K562 (cell line): ENCODE measurements around the gene HLA-DOB. TPM values are rescaled to one million over a fixed set of nuclear protein-coding genes. Genes with fewer than 3 reads are reported as not detected.

ENCODE experiments used
- ATAC-seq: fragments of 200-7000 bp; cut with Tn5 transposase; 3 replicates; pipeline ENCODE4 v1.9.1; 2020; ENCODE audit warnings: moderate library complexity
- BruUV-seq: library from RNA; stranded (reverse); fragments of 400-500 nt; replicated peaks from 2 replicates; lab custom pipeline; 2021; lab: Mats Ljungman, UMichigan
- CTCF ChIA-PET: fragments of 300-600 bp; formaldehyde crosslinking; extraction: SDS; loops from one replicate; lab custom pipeline; 2021; ENCODE audit warnings: low intra/inter-chr PET ratio; lab: Yijun Ruan, JAX
- POLR2A ChIA-PET: fragments of 300-600, 350-650 bp; sonication (Branson Sonifier 250); formaldehyde crosslinking; extraction: SDS; loops from one replicate; lab custom pipeline; 2021; ENCODE audit warnings: antibody characterized with exemption, inconsistent platforms; lab: Yijun Ruan, JAX
- DNase-seq, 4 experiments: peaks; one replicate each; pipeline versions ENCODE4 v3.0.0 to v3.0.0-alpha.2; 2011 to 2018; ENCODE audit warnings: low spot score in 3 of 4, mixed read lengths in 3 of 4; ENCODE audit errors: extremely low read depth in 1 of 4
- FAIRE-seq: peaks from 2 replicates; lab custom pipeline; 2011; peaks lifted over from hg19 to GRCh38; lab: Jason Lieb, UNC
- H2AFZ ChIP-seq: 2 replicates; pipeline ENCODE4 v1.6.0; 2011; ENCODE audit warnings: low read depth, low read length, control low read depth, inconsistent platforms
- H3K27ac ChIP-seq: fragments of 200-600 bp; 3 replicates; pipeline ENCODE4 v1.8.0; 2011; ENCODE audit warnings: low read depth, mild to moderate bottlenecking, control low read depth, inconsistent platforms, low read length, moderate library complexity, mixed read lengths; ENCODE audit errors: extremely low read depth
- H3K27me3 ChIP-seq, 2 experiments: fragments of 300-600 bp in 1 of 2; 2 replicates in 1 of 2; 3 replicates in 1 of 2; pipeline versions ENCODE4 v1.6.0 to v1.8.0; 2011; ENCODE audit warnings: inconsistent platforms in 2 of 2, low read length in 2 of 2, mild to moderate bottlenecking in 1 of 2, mixed read lengths in 1 of 2, moderate library complexity in 1 of 2; ENCODE audit not compliant: control insufficient read depth in 2 of 2, insufficient read depth in 2 of 2
- H3K36me3 ChIP-seq: fragments of 300-600 bp; 3 replicates; pipeline ENCODE4 v1.8.0; 2011; ENCODE audit warnings: mild to moderate bottlenecking, low read length, inconsistent platforms; ENCODE audit not compliant: control insufficient read depth, insufficient read depth
- H3K4me1 ChIP-seq, 2 experiments: fragments of 200-600 bp in 1 of 2; replicated peaks in 1 of 2; 2 replicates in 1 of 2; 3 replicates in 1 of 2; pipeline versions ENCODE4 v1.5.1 to v1.8.0; 2011; ENCODE audit warnings: inconsistent platforms in 2 of 2, low read length in 2 of 2, mild to moderate bottlenecking in 1 of 2, mixed read lengths in 1 of 2, moderate library complexity in 1 of 2; ENCODE audit not compliant: control insufficient read depth in 2 of 2, insufficient read depth in 2 of 2
- H3K4me2 ChIP-seq: 2 replicates; pipeline ENCODE4 v1.6.1; 2011; ENCODE audit warnings: low read length, control low read depth, inconsistent platforms, mixed read lengths; ENCODE audit not compliant: insufficient read depth
- H3K4me3 ChIP-seq: fragments of 200-600 bp; sonication (generic), shearing (Covaris generic); 2 replicates; pipeline ENCODE4 v1.5.1; 2016; ENCODE audit warnings: control low read depth, inconsistent platforms
- H3K79me2 ChIP-seq: fragments of 200-600 bp; 3 replicates; pipeline ENCODE4 v1.8.0; 2011; ENCODE audit warnings: low read length, inconsistent platforms; ENCODE audit not compliant: control insufficient read depth, insufficient read depth
- H3K9ac ChIP-seq, 2 experiments: 2 replicates each; pipeline versions ENCODE4 v1.6.0 to v1.6.1; 2011; ENCODE audit warnings: low read depth in 2 of 2, low read length in 2 of 2, control low read depth in 1 of 2, inconsistent platforms in 1 of 2, mild to moderate bottlenecking in 1 of 2, mixed read lengths in 1 of 2; ENCODE audit not compliant: insufficient read depth in 1 of 2
- H3K9me1 ChIP-seq: one replicate; pipeline ENCODE4 v1.6.0; 2011; ENCODE audit warnings: inconsistent platforms, mild to moderate bottlenecking, low read length, moderate library complexity; ENCODE audit not compliant: control insufficient read depth, insufficient read depth
- H3K9me3 ChIP-seq: replicated peaks from 2 replicates; pipeline ENCODE4 v1.5.1; 2011; ENCODE audit warnings: low read depth, low read length, inconsistent platforms; ENCODE audit not compliant: control insufficient read depth, insufficient read depth
- H4K20me1 ChIP-seq: replicated peaks from 2 replicates; pipeline ENCODE4 v1.6.1; 2011; ENCODE audit warnings: low read length, inconsistent platforms, mixed read lengths; ENCODE audit not compliant: control insufficient read depth, insufficient read depth
- EZH2 ChIP-seq: IDR thresholded peaks from 2 replicates; pipeline ENCODE4 v1.6.1; 2012; ENCODE audit warnings: low read depth, mild to moderate bottlenecking, inconsistent platforms, low read length, borderline replicate concordance
- RFX5 ChIP-seq: IDR thresholded peaks from 2 replicates; pipeline ENCODE4 v1.6.1; 2011; ENCODE audit warnings: low read depth, mild to moderate bottlenecking, improper control_type of control experiment, low read length
- SAFB2 ChIP-seq: fragments of 200-400 bp; formaldehyde crosslinking; IDR thresholded peaks from 2 replicates; pipeline ENCODE4 v1.6.1; 2018; ENCODE audit warnings: borderline replicate concordance, low read length, low read depth, moderate library complexity; ENCODE audit not compliant: severe bottlenecking
- TRIM25 ChIP-seq: fragments of 450-650 bp; IDR thresholded peaks from 2 replicates; pipeline ENCODE4 v1.7.0; 2016; ENCODE audit warnings: borderline replicate concordance
- WGBS: fragments of 100-300 bp; shearing (Covaris generic); methylation state at CpG from one replicate; pipeline ENCODE4 v1.1.6; 2016; ENCODE audit warnings: low coverage, mixed read lengths; ENCODE audit not compliant: insufficient coverage; ENCODE audit errors: missing lambda C conversion rate; 5-methylcytosine and 5-hydroxymethylcytosine counted together
- in situ Hi-C: fragments of 300-500 bp; cut with MboI; formaldehyde crosslinking; loops from 4 replicates; pipeline ENCODE4 v1.15.0; 2018; ENCODE audit warnings: inconsistent platforms, mixed read lengths
- intact Hi-C: fragments of 100-400 bp; cut with micrococcal nuclease; formaldehyde crosslinking; loops from 2 replicates; pipeline ENCODE4 v1.14.2; 2022
- polyA plus RNA-seq, 8 experiments: library from polyadenylated mRNA; depleted of rRNA in 4 of 8; stranded (reverse) in 5 of 8; unstranded in 3 of 8; fragments of >200 nt; fragmentation: Nextera tagmentation in 2 of 8; fragmentation: Illumina TruSeq in 1 of 8; extraction: Ambion mirVana in 2 of 8; extraction: Trizol in 1 of 8; gene quantifications; 2 replicates each; pipeline versions ENCODE4 v1.2.1 to v1.2.3, GENCODE V29; 2011 to 2014; ENCODE audit warnings: inconsistent platforms in 1 of 8, missing spikeins in 1 of 8
- total RNA-seq, 7 experiments: library from RNA; depleted of rRNA in 6 of 7; stranded (reverse); fragments of >200 nt in 6 of 7; fragmentation: Illumina TruSeq in 2 of 7; extraction: Trizol in 2 of 7; gene quantifications; 2 replicates each; pipeline versions ENCODE4 v1.2.1 to v1.2.3, GENCODE V29; 2011 to 2021; ENCODE audit warnings: low replicate concordance in 1 of 7

Gene HLA-DOB
- total and polyA plus RNA-seq, 9 of the 15 experiments (the other 6 are each of a cell fraction or from before 2014, with no cell fraction given): 1.2 to 4.0 (median 2.5) TPM

- TF ChIP-seq TRIM25 (no peak), EZH2 (no peak)
Measured at GRCh38 chr6:32847795-32848194, 31.0 kb upstream of the HLA-DOB start (continued).

DNA sequence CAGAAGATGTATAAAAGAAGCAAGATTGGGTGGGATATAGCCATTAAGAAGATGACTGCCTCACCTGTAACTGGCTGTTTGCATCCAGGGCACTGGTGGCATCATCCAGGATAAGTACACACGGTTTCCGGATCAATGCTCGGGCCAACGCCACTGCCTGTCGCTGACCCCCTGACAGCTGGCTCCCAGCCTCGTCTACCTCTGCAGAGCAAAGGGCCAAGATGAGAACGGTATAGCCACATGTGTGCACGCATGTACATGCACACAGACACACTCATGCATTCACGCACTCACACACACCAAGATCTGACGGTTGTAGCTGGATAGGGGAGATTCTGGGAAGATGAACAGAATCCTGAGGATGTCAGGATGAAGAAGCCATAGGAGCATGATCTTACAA, 30.2 kb upstream of the HLA-DOB start:
- no peak overlapping the region for H3K4me2 ChIP-seq
- no peaks in the 10 kb centered on the region for H3K9me1 ChIP-seq
- H3K27me3 ChIP-seq: peaks cover 9 to 51% of the 10 kb centered on the region in 2 experiments; a peak in 4 of 5 replicates
- peaks cover 0 to 16% of the 10 kb centered on the region in 2 experiments; a peak in 3 of 5 replicates for H3K4me1 ChIP-seq
- no peak overlapping the region for H3K27ac ChIP-seq
- TF ChIP-seq RFX5: no peak
- TF ChIP-seq SAFB2: no peak
- no peak overlapping the region for H2AFZ ChIP-seq
- DNase-seq: no peak
- no peak for FAIRE-seq
- intact Hi-C loops (no loop called here), in situ Hi-C loops (no loop called here)
- WGBS: 17% methylated on average over 10 of the region's 10 CpGs
- H3K4me3 ChIP-seq: no peak overlapping the region
- no peak for ATAC-seq
- no TSS peak for BruUV-seq
- H3K36me3 ChIP-seq: no peaks in the 10 kb centered on the region
- H3K9ac ChIP-seq: no peak overlapping the region
- POLR2A ChIA-PET: interaction anchor here (0.7 to 1.4 kb wide), 2 partner anchors 21 to 593 kb away, joined by 3 read pairs; no protein-coding TSS in a partner anchor
- no peaks in the 10 kb centered on the region for H3K9me3 ChIP-seq
- H4K20me1 ChIP-seq: no peaks in the 10 kb centered on the region; the same call in 1 of the 2 replicates
- H3K79me2 ChIP-seq: no peaks in the 10 kb centered on the region
- CTCF ChIA-PET: no interaction called here
